NCI-H446 treated with DMSO at 0.1 percent for 48 hours (cell line): ENCODE results near the gene SYNJ2BP.
"Not testable (repeated sequence)": the region's sequence is repeated elsewhere in the genome, so short reads cannot be mapped to it uniquely, and the experiment has no call there.

Source experiments
- DNase-seq: peaks from one replicate; lab custom pipeline; 2025; lab: John Stamatoyannopoulos, UW

Gene SYNJ2BP

GRCh38 chr14:70416725-70417349 is at the start of gene SYNJ2BP:
Gene SYNJ2BP, minus strand, starts transcription at chr14:70417090. Its CDS starts 127 bp downstream, at chr14:70416963.
- DNase-seq = peak; percentile 12

GRCh38 chr14:70454731-70455130 is 37.8 kb upstream of the SYNJ2BP start:
- no peak for DNase-seq

DNA sequence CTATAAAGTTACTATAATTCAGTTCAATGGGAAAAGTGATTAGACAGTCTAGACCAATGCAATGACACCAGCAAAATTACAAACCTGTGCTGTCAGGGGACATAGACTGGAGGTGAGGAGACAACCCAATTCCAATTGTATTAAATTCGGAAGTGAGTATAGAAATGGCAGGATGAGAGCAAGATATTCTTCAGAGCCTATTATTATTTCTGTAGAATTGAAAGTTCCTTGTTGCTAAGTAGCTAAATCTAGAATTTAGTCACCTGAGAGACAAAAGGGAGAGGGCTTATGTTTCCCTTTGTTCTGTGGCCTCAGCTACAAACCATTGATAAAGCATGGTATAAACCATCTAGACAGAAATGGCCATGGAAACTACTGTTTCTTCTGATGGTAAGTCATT is 35.0 kb upstream of the SYNJ2BP start, which contains the start of gene ADAM21:
ADAM21 (plus strand) TSS at position 301 of the 400 bp plus-strand sequence. CDS start 5,326 bp downstream, outside the sequence.
- no peak for DNase-seq

DNA sequence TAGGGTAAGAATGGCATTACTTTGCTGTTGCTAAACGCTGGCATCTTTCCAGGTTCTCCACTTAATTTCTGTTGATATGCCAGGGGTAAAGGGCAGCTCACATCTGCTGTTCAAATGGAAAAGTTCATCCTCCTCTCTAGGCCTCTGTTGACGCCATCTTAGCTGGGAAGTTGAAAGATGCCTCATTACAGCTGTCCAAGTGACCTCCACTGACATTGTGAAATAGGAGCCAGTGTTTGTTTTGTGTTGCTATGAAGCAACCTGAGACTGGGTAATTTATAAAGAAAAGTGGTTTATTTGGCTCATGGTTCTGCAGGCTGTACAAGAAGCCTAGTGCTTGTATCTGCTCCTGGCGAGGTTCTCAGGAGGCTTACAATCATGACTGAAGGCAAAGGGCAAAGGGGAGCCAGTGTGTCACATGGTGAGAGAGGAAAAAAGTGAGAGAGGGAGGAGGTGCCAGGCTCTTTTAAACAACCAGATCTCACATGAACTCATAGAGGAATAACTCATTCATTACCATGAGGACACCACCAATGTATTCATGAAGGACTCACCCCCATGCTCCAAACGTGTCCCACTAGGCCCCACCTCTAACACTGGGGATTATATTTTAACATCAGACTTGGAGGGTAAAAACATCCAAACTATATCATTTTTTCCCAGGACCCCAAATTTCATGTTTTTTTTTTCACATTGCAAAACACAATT is 31.9 kb upstream of the SYNJ2BP start:
- no peak for DNase-seq

GRCh38 chr14:70442750-70443149 is 25.9 kb upstream of the SYNJ2BP start:
- no peak for DNase-seq

GRCh38 chr14:70441641-70442040 is 24.8 kb upstream of the SYNJ2BP start:
- no peak for DNase-seq

DNA sequence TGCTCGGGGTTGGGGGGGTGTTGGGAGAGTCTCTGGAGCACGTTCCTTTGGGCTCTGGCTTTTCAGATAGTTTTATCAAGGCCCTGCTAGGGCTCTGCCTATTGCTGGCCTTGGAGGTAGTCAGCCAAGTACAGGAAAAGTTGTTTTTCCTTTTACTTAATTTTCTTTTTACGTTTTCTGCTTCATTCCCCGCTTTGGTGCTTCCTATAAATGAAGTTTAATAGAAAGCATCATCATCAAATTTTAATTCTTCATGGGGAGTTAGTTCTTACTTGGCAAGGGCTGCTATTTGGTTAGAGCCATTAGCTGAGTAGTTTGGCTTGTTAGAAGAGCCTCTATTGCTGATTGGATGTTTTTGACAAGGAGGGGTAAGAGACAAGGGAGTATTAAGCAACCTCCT is 20.0 kb upstream of the SYNJ2BP start:
- no peak for DNase-seq

- DNase-seq = not testable (repeated sequence)
Observed at GRCh38 chr14:70426555-70426954, 9.7 kb upstream of the SYNJ2BP start.

DNA sequence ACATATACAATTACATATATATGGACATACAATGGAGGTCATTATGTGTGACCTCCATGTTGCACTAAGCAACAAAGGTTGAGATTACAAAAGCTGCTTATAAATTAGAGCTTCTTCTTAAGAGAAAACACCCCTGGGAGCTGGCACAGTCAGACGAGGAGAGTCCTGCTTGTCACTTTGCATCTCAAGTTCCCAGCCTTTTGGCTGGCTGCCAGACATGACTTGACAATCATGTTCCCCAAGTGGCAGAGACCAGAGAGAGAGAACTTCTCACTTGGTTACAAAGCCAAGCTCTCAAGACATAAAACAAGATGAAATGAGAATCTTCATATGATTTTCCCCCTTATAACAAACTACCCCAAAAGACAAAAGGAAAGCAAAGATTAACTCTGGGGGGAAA is 8.5 kb upstream of the SYNJ2BP start:
- no peak for DNase-seq

DNA sequence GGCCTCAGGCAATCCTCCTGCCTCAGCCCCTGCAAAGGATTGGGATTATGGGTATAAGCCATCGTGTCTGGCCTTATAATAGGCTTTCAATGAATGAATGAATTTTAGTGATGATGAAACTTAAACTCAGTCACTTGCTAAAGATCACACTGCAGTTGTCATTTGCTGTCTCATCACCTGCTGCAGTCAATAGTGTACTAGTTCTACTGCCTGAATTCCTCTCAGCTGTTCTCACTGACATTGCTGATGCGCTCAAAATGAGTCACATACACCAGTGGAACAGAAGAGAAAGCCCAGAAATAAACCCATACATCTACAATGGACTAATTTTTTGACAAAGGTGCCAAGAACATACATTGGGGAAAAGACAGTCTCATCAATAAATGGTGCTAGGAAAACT is 5.6 kb upstream of the SYNJ2BP start:
- no peak for DNase-seq

DNA sequence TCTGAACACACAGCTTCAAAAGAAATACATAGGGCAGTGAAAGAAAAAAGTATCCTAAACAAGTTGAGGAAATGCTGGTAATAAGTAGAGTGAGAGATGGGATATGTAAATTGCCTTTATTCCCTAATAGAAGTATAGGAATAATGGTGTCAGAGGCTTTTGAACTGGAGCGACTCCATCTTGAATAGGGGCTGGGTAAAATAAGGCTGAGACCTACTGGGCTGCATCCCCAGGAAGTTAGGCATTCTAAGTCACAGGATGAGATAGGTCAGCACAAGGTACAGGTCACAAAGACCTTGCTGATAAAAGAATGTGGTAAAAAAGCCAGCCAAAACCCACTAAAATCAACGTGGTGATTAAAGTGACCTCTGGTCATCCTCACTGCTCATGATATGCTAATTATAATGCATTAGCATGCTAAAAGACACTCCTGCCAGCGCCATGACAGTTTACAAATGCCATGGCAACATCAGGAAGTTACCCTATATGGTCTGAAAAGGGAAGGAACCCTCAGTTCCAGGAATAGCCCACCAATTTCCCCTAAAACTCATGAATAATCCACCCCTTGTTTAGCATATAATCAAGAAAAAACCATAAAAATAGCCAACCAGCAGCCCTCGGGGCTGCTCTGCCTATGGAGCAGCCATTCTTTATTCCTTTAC is 2.5 kb upstream of the SYNJ2BP start:
- not testable (repeated sequence) for DNase-seq

- DNase-seq = no peak
Observed at GRCh38 chr14:70416338-70416724, 559 bp downstream of the SYNJ2BP start.

GRCh38 chr14:70415788-70416187 is 1.1 kb downstream of the SYNJ2BP start:
- no peak for DNase-seq

GRCh38 chr14:70407621-70408020 is 9.3 kb downstream of the SYNJ2BP start:
- DNase-seq = no peak

DNA sequence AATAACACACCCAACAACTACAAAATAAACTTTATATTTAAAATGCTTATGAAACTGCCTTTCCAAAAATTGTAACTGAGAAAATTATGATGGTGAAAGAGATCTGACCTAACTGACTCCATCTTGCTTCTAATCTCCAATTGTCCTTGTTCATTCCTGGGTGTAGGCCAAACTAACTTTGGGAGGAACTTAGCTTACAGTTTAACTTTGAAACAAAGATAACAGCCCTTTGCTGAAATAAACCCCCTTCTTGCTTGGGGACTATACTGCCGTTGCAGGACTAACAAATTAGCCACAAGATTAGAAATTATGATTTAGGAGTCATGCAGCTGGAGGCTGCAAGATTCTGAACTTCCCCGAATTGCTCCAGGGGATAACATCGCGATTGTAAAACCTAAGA is 10.7 kb downstream of the SYNJ2BP start:
- not testable (repeated sequence) for DNase-seq

GRCh38 chr14:70403335-70403734 is 13.6 kb downstream of the SYNJ2BP start:
- DNase-seq = not testable (repeated sequence)

DNA sequence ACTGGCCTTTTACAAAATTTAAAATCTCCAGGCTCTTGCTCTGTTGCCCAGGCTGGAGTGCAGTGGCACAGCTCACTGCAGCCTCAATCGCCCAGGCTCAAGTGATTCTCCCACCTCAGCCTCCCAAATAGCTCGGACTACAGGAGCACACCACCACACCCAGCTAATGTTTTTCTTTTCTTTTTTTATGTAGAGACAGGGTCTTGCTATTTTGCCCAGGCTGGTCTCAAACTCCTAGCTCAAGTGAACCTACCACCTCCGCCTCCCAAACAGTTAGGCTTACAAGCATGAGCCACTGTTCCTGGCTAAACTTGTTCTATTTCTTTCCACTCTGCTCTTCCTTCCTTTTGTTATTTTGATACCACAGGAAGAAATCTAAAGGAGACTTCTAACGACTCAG is 15.2 kb downstream of the SYNJ2BP start:
- DNase-seq = no peak

GRCh38 chr14:70398706-70399431 is 18.0 kb downstream of the SYNJ2BP start:
- no peak for DNase-seq

DNA sequence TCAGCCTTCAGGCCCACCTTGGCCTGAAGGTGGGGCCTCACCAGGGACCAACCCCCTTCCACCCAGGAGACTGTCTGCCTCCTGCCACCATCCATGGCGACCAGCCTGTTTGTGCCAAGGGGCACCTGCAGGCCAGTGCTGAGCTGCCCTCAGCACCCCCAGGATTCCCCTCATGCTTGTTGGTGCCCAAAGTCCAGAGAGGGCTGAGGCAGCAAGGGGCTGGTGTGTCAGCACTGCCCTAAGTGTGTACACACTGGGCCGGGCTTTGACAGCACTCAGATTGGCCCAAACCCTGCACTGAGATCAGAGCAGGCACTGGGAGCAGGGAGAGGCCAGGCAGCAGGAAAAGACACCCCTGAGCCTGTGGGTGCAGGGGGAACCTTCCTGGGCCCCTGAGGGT is 18.6 kb downstream of the SYNJ2BP start:
- no peak for DNase-seq

DNA sequence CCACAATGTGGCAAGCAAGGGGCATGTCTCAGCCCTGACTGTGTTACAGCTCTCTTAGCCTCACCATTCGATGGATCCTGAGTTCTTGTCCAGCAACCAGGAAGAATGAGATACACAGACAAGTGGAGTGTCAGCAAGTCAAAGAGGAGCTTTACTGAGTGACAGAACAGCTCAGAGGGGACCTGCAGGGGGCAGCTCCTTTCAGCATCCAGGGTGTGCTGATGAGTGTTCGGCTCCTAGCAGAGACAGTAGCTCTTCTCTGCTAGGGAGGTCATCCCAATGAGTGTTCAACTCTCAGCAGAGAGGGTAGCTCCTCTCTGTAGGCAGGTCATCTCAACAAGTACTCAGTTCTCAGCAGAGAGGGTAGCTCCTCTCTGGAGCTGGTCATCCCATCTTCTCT is 19.1 kb downstream of the SYNJ2BP start:
- no peak for DNase-seq

- no peak for DNase-seq
Observed at GRCh38 chr14:70394674-70395306, 22.1 kb downstream of the SYNJ2BP start.

GRCh38 chr14:70392676-70393075 is 24.2 kb downstream of the SYNJ2BP start:
- no peak for DNase-seq
